HG02970 (cell line): ENCODE measurements around the gene MPZL2.
"Not testable (repeated sequence)": the region's sequence is repeated elsewhere in the genome, so short reads cannot be mapped to it uniquely, and the experiment has no call there.

Experiments
- ATAC-seq: cut with Tn5 transposase; IDR thresholded peaks from one replicate; pipeline ENCODE4 v1.9.1; 2021; ENCODE audit warnings: mild to moderate bottlenecking, moderate library complexity, moderate number of reproducible peaks; ENCODE audit not compliant: unreplicated experiment, low FRiP score

The MPZL2 gene

DNA sequence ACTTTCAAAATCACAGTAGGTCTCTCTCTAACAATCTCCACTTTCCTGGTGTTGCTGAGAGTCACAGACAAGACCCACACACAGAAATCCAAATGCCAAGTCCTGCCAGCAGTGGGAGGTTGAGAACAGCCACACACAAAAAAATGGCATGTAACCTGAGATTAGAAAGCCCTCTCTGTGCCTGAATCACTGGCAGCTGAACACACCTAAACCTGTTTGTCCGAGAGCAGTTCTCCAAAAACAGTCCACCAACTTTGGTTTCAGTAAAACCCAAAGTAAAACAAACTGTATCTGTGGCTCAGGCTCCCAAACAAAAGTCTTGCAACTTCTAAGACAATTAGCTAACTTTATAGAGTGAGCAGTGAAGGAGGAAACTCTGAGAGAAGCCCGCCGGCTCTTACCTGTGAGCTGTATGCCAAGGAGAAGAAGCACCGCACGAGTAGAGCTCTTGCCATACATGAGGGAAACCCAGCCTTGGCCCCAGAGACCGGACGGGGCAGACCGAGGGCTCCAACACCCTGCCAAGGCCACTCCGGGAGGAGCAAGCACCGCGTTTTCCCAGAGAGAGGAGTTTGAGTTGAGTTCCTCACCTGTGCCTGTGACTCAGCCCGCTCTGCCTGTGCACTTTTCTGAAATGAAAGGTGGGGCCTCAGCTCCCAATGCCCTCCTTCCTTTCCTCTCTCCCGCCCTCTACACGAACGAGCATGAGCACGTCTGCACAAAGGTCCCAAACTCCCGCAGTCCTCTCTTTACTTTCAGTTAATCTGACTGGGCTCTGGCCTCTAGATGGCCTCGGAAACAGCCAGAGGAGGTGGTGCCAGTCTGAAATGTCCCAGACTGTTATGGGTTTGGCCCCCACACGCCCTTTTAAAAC lies at the start of gene MPZL2:
Gene MPZL2, minus strand, starts transcription at position 603 of the 874 bp plus-strand sequence. Its CDS starts 144 bp downstream, at position 459.
- no peak for ATAC-seq

- ATAC-seq, result no peak
Measured at GRCh38 chr11:118313242-118313641, 49.1 kb upstream of the MPZL2 start.

DNA sequence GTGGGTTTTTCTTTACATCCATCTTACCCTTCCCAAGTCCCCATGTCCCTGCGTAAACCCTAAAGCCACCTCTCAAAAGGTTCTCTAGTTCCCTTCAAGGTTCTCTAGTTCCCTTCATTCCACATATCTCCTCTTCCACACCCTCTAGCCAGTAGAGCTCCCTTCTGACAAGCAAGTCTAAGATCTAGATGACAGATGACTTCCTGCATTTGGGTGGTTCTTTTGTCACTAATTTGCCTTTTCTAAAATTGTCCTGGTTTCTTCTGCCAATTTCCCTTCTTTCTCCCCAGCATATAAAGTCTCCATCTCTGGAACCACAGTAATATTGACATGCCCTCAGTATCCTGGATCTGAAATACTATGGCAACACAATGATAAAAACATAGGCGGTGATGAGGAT lies 48.2 kb upstream of the MPZL2 start:
- ATAC-seq, result no peak

- ATAC-seq, result no peak
Measured at GRCh38 chr11:118311518-118311917, 47.4 kb upstream of the MPZL2 start.

DNA sequence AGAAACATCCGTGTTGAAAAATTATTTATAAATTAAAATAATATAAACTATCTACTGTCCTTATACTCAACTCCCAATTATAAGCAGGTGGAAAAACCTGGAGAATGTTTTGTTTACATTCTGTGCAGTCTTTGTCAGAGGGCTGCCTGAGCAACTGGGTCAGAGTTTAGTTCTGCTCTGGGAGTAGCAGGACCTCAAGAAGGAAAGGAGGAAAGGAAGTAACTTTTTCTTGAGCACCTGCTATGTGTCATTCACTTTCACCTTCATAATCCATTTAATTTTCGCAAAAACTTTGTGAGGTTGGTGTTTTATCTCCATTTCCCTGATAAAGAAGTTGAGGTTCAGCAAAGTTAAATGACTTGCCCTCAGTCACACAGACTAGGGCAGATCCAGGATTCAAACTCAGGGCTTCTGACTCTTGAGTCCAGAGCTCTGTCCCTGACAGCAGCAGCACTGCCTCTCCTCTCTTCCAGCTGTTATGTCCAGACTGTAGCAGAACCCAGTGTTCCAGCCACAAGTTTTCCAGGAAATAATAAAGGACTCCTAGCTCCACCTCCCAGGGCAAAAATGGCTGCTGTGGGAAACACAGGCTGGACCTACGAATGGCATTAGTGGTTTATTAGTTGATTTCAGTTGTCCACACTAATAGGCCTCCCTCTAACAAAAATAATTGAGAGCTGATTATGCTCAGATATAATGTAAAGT lies 46.8 kb upstream of the MPZL2 start:
- no peak for ATAC-seq

DNA sequence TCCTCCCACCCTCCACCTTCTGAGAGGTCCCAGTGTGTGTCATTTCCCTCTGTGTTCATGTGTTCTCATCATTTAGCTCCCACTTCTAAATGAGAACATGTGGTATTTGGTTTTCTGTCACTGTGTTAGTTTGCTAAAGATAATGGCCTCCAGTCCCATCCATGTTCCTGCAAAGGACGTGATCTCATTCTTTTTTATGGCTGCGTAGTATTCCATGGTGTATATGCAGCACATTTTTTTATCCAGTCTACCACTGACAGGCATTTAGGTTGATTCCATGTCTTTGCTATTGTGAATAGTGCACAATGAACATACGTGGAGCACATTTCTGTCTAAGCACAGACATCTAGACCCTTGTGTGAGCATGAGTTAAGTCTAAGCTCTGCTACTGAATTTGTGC lies 46.2 kb upstream of the MPZL2 start:
- ATAC-seq, result no peak

- ATAC-seq, result not testable (repeated sequence)
Measured at GRCh38 chr11:118308995-118309528, 45.0 kb upstream of the MPZL2 start.

DNA sequence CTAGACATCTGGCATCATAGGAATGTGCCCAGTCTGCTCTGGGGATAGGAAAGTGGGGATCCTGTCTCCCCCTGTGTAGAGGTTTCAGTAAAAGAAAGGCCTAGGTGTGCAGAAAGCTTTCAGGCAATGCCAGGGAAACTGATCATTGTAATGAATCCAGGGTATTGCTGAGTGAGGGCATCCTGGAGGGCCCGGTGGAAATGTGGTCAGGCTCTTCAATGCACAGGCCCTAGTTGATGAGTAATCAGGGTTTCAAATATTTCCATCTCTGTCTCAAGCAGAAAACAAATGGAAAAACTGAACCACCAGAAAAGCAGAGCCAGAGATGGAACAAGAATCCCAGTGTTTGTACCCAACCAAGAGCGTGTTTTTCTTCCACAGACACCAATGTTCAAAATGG lies 42.5 kb upstream of the MPZL2 start:
- ATAC-seq, result no peak

DNA sequence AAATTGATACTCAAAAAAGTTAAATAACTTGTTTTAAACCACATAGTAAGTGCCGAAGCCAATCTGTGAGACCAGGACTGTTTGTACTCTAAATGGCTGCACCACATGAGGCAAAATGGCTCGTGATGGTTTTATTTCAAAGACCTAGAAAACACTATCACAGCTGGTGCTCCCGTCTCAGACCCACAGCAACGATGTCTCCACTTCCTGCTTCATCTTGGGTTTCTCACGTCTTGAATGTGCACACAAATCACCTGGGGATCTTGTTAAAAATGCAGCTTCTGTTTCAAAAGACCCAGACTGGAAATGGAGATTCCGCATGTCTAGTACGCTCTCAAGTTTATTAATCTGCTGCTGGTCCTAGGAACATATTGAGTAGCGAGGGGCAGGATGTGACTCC lies 41.6 kb upstream of the MPZL2 start:
- ATAC-seq, result no peak

DNA sequence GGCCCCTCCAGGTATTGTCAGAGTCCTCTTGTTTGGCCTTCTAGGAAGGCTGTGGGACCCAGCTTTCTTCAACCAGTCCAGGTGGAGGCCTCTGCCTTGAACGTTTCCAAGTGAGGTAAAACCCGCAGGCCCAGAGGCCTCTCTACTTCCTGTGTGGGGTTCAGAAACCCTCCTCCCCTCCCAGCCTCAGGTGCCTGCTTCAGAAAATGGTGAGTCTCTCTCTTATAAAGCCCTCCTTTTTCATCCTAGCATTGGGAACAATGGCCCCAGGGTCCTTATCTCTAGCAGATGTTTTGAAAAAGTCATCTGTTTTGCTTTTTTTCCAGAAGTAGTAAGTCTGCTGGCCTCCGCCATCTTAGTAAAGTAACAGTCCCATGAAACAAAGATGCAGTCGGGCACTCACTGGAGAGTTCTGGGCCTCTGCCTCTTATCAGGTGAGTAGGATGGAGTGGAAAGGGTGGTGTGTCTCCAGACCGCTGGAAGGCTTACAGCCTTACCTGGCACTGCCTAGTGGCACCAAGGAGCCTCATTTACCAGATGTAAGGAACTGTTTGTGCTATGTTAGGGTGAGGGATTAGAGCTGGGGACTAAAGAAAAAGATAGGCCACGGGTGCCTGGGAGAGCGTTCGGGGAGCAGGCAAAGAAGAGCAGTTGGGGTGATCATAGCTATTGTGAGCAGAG lies 40.6 kb upstream of the MPZL2 start, which contains the start of gene CD3E:
Gene CD3E, plus strand, starts transcription at position 163 of the 681 bp plus-strand sequence. Its CDS starts 223 bp downstream, at position 386.
- ATAC-seq, result no peak

DNA sequence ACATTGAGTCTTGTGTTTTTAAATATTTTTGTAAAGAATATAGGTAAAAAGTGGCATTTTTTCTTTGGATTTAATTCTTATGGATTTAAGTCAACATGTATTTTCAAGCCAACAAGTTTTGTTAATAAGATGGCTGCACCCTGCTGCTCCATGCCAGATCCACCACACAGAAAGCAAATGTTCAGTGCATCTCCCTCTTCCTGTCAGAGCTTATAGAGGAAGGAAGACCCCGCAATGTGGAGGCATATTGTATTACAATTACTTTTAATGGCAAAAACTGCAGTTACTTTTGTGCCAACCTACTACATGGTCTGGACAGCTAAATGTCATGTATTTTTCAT lies 40.1 kb upstream of the MPZL2 start:
- ATAC-seq, result no peak

GRCh38 chr11:118301600-118302195 lies 37.6 kb upstream of the MPZL2 start:
- ATAC-seq, result no peak

DNA sequence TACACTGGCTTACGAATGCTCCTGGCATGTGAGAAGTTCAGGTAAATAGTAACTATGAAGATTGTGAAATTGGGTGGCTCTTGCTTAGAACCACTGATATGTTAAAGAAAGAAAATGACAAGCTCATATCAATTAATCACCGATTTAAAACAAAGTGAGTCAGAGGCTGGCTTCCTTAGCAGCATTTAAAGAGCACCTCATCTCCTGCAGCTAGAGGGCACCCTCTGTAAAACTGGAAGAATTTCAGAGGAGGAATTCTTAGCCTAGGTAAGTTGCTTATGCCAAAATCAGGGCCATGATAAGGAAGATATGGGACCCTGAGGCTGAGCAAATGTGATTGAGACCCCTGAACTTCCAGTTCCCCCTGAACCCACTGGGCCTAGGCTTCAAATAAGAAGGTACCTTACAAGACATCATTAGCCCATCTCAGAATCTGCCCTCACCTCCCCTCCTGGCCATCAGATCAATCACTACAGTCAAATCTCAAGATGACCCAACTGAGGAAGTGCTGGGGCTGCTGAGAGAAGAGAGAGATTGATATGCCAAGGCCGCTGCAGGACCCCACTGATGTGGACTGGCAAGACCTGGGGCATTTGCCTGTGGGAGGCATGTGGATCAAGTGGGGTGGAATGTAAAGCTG lies 31.8 kb upstream of the MPZL2 start:
- no peak for ATAC-seq

DNA sequence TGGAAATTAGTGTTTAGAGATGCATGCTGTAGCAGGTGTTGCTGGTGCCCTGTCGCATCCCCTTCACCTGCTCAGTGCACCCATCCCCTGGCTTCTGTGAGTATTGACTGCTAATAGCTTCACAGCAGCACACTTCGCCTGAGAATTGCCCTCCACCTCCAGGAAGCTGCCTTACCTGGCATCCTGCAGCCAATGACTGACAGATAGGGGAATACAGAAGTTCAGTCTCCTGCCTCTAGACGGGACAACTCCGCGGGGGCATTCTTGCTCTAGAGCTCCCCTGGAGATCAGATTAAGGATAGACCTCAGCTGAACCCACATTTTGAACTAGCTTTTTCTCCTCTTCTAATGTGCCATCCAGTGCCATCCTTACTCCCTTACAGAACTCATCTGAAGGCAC lies 31.1 kb upstream of the MPZL2 start:
- no peak for ATAC-seq

DNA sequence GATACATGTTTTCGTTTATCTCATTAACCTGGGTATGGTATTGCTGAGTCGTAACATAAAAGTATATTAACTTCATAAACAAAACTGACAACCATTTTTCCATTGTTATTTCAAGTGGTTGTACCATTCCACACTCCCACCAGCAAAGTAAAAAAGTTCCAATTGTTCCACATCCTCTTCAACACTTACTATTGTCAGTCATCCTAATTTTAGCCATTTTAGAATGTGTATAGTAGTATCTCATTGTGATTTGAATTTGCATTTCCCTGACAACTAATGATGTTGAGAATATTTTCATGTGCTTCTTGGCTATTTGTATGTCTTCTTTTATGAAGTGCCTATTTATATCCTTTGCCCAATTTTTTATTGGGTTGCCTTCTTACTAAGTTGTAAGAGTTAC lies 30.0 kb upstream of the MPZL2 start:
- ATAC-seq, result no peak

DNA sequence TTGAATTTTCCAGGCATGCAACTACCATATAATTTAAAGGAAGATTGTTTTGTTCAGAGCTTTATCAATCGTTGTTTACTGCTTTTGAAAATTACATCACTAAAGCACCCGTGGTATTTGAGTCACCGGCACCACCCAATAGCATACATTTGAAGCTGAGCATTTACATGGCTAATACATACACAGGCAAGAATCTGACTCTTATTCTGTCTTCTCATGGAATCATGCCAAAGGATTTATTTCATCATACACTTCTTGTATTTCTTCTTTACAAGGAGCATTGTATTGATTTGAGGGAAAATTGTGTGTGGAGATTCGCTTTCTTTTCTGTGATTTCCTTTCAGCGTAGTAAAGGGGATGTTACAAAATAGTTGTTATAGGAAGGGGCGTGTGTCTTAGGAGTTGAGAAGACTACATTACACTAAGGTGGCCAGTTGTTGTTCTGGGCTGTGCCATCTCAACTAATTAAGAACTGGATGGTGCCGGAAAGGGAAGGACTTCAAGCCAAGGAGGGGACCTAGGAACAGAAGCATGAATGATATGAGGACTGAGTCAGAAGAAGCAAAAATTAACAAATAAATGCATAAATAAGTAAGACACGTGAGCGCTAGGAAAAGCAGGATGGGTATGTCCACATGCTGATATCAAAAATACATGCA lies 27.5 kb upstream of the MPZL2 start:
- ATAC-seq, result no peak

DNA sequence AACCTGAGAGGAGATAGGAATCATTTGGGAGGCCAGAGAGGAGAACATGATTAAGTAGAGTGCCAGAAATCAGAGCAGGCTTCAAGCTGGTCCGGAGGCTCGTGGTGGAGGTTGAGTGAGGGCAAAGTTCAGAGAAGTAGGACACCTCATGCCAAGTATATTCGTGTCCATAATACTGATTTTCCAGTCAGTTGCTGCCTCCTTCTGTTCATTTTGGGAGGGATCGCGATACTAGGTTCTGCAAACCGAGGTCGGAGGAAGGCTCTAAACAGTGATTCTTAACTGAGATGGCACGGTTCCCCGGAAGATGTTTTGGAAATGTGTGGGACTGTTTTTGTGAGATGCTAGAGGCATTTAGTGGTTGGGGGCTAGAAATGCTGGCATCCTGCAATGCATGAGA lies 26.8 kb upstream of the MPZL2 start:
- ATAC-seq, result no peak

DNA sequence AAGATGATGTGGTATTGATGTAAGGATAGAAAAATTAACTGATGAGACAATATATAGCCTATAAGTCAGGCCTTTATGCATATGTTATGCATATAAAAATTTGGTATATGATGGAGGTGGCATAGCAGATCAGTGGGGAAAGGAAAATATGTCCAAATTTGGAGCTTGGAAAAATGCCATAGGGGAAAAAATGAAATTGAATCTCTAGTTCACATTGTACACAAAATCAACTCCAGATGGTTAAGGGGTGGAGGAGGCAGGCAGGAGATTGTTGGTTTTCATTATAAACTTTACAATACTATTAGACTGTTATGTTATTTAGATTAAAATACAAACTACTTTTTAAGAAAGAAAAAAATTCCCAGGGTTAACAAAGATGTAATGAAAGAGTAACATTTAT lies 25.3 kb upstream of the MPZL2 start:
- no peak for ATAC-seq

DNA sequence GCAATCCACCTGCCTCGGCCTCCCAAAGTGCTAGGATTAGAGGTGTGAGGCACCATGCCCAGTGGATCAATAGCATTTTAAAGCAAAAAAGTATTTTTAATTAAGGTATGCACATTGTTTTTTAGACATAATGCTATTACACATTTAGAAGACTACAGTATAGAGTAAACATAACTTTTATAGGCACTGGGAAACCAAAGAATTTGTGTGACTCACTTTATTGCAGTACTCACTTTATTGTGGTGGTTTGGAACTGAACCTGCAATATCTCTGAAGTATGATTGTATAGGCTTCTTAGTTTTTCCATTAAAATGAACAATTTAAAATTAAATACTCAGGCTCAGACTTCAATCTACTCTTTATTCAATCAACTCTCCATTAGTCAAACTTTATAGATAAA lies 22.9 kb upstream of the MPZL2 start:
- ATAC-seq, result no peak

DNA sequence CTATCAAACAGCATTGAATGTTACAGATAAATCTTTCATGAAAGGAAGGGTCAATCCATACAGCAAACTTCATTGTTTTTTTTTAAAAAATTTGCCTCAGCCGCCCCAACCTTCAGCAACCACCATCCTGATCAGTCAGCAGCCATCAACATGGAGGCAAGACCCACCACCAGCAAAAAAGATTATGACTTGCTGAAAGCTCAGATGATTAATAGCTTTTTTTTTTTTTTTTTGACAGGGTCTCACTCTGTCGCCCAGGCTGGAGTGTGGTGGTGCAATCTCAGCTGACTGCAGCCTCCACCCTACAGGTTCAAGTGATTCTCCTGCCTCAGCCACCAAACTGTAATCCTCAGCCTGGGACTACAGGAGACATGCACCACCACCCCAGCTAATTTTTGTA lies 22.4 kb upstream of the MPZL2 start:
- ATAC-seq, result no peak
